HG03064 (cell line): ENCODE measurements around the gene ZNF583.

Experiments
- ATAC-seq: cut with Tn5 transposase; IDR thresholded peaks from one replicate; pipeline ENCODE4 v1.9.1; 2021; ENCODE audit warnings: low read depth; ENCODE audit not compliant: unreplicated experiment

The ZNF583 gene

DNA sequence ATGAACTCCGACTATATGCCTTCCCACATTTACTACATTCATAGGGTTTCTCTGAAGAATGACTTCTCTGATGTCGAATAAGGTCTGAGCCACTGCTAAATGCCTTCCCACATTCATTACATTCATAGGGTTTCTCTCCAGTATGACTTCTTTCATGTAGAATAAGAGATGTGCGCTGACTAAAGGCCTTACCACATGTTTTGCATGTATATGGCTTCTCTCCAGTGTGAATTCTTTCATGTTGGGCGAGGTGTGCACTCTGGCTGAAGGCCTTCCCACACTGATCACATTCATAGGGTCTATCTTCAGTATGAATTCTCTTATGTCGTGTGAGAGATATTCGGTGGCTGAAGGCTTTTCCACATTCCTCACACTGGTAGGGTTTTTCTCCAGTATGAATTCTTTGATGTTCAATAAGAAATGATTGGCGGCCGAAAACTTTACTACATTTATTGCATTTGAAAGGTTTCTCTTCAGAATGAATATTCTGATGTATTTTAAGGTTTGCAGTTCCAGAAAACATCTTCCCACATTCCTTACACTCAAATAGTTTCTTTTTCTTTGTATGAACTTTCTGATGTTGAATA lies 37.2 kb downstream of the ZNF583 start:
- ATAC-seq, result no peak

DNA sequence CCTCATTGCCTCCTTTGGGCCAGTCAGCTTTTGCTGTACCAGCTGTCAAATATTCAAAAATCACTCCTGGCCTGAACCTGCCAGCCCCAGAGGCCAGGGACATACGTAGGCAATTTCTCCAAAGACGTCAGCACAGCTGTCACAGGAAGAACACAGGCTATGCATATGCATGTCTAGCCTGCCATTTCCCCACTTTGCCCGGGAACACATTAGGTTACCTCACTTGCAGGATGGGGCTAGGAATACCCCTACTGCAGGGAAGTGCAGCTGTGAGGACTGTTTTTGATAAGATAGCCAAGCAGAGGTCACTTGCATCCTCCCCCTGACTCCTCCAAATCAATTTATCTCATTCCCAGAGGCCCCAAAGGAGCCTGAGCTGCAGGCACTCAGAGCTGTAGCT lies 70.2 kb downstream of the ZNF583 start:
- no peak for ATAC-seq

DNA sequence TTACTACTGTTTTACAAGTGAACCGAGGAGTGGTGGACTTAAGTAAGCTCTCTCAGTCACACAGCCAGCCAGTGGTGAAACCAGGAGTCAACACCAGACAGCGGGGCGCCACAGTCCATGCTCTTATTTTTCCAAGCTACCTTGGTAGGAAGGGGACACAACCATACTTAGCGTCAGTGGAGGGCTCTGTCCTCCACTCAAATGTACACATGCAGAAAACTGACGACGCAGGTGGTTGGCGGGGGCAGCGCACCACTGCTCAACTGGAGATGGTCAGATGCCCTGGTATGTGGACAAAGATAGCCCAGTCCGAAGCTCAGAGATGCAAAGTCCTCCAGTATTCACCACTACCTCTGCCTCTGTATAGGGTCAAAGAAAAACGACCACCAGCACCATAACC lies 72.0 kb downstream of the ZNF583 start:
- ATAC-seq, result no peak
